DND-41 (cell line): Measurements from ENCODE around the gene B4GALT3.

Source experiments
- ATAC-seq: fragments of 200-7000 bp; cut with Tn5 transposase; 3 replicates; pipeline ENCODE4 v1.9.1; 2021; ENCODE audit warnings: low read depth; ENCODE audit not compliant: insufficient read depth
- DNase-seq: peaks from one replicate; pipeline ENCODE4 v3.0.0-alpha.2; 2020
- H2AFZ ChIP-seq: 2 replicates; pipeline ENCODE4 v1.6.0; 2012; ENCODE audit warnings: low read depth, low read length
- H3K27ac ChIP-seq: 2 replicates; pipeline ENCODE4 v1.5.1; 2012; ENCODE audit warnings: low read length, inconsistent platforms
- H3K27me3 ChIP-seq: fragments of 200-600 bp; sonication (generic); 2 replicates; pipeline ENCODE4 v1.6.0; 2012; ENCODE audit warnings: low read length, mild to moderate bottlenecking, inconsistent platforms; ENCODE audit not compliant: insufficient read depth, poor library complexity
- H3K36me3 ChIP-seq: 2 replicates; pipeline ENCODE4 v1.5.1; 2012; ENCODE audit warnings: low read length, inconsistent platforms; ENCODE audit not compliant: insufficient read depth
- H3K4me1 ChIP-seq: 2 replicates; pipeline ENCODE4 v1.5.1; 2012; ENCODE audit warnings: mild to moderate bottlenecking, low read length; ENCODE audit not compliant: insufficient read depth
- H3K4me2 ChIP-seq: 2 replicates; pipeline ENCODE4 v1.6.0; 2012; ENCODE audit warnings: mild to moderate bottlenecking, moderate library complexity, low read length, inconsistent platforms; ENCODE audit not compliant: insufficient read depth
- H3K4me3 ChIP-seq, 2 experiments: fragments of 200-600 bp in 1 of 2; shearing (Covaris generic) in 1 of 2; 2 replicates each; pipeline ENCODE4 v1.5.1; 2012 to 2016; ENCODE audit warnings: inconsistent platforms in 2 of 2, low read length in 2 of 2, mild to moderate bottlenecking in 2 of 2, low read depth in 1 of 2, moderate library complexity in 1 of 2
- H3K79me2 ChIP-seq: 2 replicates; pipeline ENCODE4 v1.6.0; 2012; ENCODE audit warnings: low read length, inconsistent platforms; ENCODE audit not compliant: insufficient read depth
- H3K9ac ChIP-seq: 2 replicates; pipeline ENCODE4 v1.6.0; 2012; ENCODE audit warnings: low read depth, mild to moderate bottlenecking, inconsistent platforms, low read length, moderate library complexity
- H3K9me3 ChIP-seq: 2 replicates; pipeline ENCODE4 v1.5.1; 2012; ENCODE audit warnings: low read length, moderate library complexity, mild to moderate bottlenecking, inconsistent platforms; ENCODE audit not compliant: insufficient read depth, severe bottlenecking
- H4K20me1 ChIP-seq: 2 replicates; pipeline ENCODE4 v1.6.0; 2012; ENCODE audit warnings: low read length; ENCODE audit not compliant: insufficient read depth
- EZH2 ChIP-seq: IDR thresholded peaks from 3 replicates; pipeline ENCODE4 v1.6.1; 2012; ENCODE audit warnings: borderline replicate concordance, low read depth, mild to moderate bottlenecking, moderate library complexity, low read length, inconsistent platforms; ENCODE audit not compliant: severe bottlenecking
- TF ChIP-seq, protein P1 (sequence below): IDR thresholded peaks from 2 replicates; pipeline ENCODE4 v1.5.1; 2012; ENCODE audit warnings: borderline replicate concordance, low read length, moderate library complexity, mild to moderate bottlenecking; ENCODE audit not compliant: poor library complexity, severe bottlenecking; ENCODE audit errors: extremely low read depth

Gene B4GALT3

DNA sequence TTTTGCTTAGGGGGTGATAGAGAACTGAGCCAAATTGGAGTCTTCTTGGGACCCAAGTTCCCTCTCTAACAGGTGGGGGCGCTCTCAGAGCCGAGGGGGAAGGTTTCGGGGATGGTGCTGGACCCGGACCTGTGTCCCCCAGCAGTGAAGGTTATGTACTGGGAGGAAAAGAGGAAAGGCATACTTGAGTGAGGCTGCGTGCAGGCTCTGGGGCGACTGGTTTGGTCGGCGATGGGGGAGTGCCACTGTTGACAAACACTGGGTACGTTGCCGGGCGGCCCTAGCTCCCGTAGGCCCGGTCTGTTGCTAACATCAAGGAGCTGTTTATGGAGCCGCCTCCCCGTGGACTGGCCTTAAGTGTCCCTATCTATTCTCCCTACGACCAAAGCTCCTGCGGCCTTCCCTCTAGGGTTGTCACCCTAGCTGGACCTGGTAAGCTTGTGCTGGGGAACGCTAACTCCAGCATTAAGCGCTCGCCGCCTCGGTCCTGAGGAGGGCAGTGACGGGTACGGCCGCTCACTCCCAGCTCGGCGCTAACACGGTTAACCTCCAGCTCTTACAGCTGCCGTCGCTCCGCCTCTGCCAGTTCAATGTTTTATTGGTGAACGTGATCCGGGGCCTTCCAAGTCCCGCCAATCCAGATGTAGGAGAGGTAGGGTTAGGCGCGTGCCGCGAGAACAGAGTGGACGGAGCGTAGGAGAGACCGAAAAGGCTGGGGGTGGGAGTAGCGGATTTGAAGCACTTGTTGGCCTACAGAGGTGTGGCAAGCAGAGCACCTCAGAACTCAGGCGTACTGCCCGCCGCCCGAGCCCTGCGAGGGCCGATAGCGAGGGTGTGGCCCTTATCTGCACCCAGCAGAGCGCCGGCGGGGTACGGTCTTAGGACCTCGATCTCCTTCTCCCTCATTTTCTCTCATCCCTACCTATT is 11.3 kb downstream of the B4GALT3 start, which contains the start of gene PPOX:
PPOX (plus strand) TSS at position 685 of the 927 bp plus-strand sequence. CDS start 422 bp downstream, outside the sequence.
- Histone ChIP-seq H3K9me3 (no peaks in the 10 kb centered on the region), H3K4me1 (peaks cover 64% of the 10 kb centered on the region), H3K79me2 (peaks cover 11% of the 10 kb centered on the region), H3K4me2 (peak within 1 kb of the TSS; percentile 100), H3K36me3 (peaks cover 58% of the 10 kb centered on the region), H3K9ac (peak within 1 kb of the TSS; percentile 90), H3K4me3 (peak within 1 kb of the TSS; percentile 79 to 92), H3K27me3 (no peaks in the 10 kb centered on the region), H4K20me1 (no peaks in the 10 kb centered on the region), H3K27ac (peak within 1 kb of the TSS; percentile 67), H2AFZ (peak within 1 kb of the TSS; percentile 96)
- TF ChIP-seq, protein P1, sequence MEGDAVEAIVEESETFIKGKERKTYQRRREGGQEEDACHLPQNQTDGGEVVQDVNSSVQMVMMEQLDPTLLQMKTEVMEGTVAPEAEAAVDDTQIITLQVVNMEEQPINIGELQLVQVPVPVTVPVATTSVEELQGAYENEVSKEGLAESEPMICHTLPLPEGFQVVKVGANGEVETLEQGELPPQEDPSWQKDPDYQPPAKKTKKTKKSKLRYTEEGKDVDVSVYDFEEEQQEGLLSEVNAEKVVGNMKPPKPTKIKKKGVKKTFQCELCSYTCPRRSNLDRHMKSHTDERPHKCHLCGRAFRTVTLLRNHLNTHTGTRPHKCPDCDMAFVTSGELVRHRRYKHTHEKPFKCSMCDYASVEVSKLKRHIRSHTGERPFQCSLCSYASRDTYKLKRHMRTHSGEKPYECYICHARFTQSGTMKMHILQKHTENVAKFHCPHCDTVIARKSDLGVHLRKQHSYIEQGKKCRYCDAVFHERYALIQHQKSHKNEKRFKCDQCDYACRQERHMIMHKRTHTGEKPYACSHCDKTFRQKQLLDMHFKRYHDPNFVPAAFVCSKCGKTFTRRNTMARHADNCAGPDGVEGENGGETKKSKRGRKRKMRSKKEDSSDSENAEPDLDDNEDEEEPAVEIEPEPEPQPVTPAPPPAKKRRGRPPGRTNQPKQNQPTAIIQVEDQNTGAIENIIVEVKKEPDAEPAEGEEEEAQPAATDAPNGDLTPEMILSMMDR, result peak; percentile 66
- TF ChIP-seq EZH2, result no peak
- DNase-seq, result peak; percentile 96
- peak; percentile 96 for ATAC-seq

DNA sequence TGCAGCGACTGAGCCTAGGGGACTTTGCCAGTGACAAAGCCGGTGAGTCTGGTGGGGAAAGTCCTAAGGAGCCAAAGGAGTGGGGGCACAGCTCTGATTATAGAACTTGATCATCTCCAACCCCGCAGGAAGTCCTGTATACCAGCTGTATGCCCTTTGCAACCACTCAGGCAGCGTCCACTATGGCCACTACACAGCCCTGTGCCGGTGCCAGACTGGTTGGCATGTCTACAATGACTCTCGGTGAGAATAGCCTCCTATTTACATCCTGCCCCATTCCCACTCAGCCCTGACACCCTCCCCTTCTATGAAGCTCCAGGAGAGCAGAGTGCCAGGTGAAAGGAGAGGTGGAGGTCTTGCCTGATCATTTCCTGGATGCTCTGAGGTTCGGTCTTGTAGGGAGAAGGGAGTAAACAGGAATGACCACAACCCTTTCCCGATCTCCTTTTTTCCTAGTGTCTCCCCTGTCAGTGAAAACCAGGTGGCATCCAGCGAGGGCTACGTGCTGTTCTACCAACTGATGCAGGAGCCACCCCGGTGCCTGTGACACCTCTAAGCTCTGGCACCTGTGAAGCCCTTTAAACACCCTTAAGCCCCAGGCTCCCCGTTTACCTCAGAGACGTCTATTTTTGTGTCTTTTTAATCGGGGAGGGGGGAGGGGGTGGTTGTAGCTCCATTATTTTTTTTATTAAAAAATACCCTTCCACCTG is 12.3 kb downstream of the B4GALT3 start:
- ATAC-seq, result no peak
- Histone ChIP-seq H3K79me2 (peaks cover 21% of the 10 kb centered on the region), H3K27me3 (no peaks in the 10 kb centered on the region), H3K9ac (peak overlapping the region; percentile 90), H2AFZ (no peak overlapping the region), H3K27ac (0 out of 2 replicates have a peak overlapping the region, but pooled peaks have one; percentile 5), H4K20me1 (no peaks in the 10 kb centered on the region), H3K4me3 (peak overlapping the region; percentile 79 to 92; a peak in 3 of 4 replicates), H3K4me2 (peak overlapping the region; percentile 100), H3K4me1 (peaks cover 74% of the 10 kb centered on the region), H3K36me3 (peaks cover 57% of the 10 kb centered on the region), H3K9me3 (no peaks in the 10 kb centered on the region)
- TF ChIP-seq, protein P1, result no peak
- no peak for TF ChIP-seq EZH2
- no peak for DNase-seq

DNA sequence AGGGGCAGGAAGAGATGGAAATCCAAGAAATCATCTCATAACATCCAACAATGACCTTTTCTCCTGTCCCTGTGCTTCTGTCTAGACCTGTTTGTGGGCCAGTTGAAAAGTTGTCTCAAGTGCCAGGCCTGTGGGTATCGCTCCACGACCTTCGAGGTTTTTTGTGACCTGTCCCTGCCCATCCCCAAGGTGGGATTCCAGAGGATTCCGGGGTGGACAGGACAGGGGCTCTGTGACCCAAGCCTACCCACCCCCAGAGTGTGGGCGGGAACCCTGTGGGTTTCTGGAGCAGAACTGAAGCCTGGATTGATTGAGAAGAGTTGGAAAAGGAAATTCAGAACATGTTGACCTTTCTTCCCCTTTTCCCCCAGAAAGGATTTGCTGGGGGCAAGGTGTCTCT is 13.5 kb downstream of the B4GALT3 start:
- no peak overlapping the region for H2AFZ ChIP-seq
- H3K4me2 ChIP-seq, result no peak overlapping the region
- H3K27me3 ChIP-seq, result no peaks in the 10 kb centered on the region
- peaks cover 49% of the 10 kb centered on the region for H3K36me3 ChIP-seq
- H3K79me2 ChIP-seq, result peaks cover 28% of the 10 kb centered on the region
- no peak for DNase-seq
- ATAC-seq, result no peak
- H3K4me3 ChIP-seq, result no peak overlapping the region
- H3K9me3 ChIP-seq, result no peaks in the 10 kb centered on the region
- no peaks in the 10 kb centered on the region for H4K20me1 ChIP-seq
- H3K9ac ChIP-seq, result no peak overlapping the region
- H3K4me1 ChIP-seq, result peaks cover 82% of the 10 kb centered on the region
- TF ChIP-seq, protein P1, result no peak
- no peak for TF ChIP-seq EZH2
- no peak overlapping the region for H3K27ac ChIP-seq
